GM21737 (cell line): ENCODE results near the gene CHRM2.

Experiments used
- ATAC-seq: cut with Tn5 transposase; IDR thresholded peaks from one replicate; pipeline ENCODE4 v1.9.1; 2021; ENCODE audit warnings: mild to moderate bottlenecking, moderate library complexity; ENCODE audit not compliant: unreplicated experiment

The CHRM2 gene

DNA sequence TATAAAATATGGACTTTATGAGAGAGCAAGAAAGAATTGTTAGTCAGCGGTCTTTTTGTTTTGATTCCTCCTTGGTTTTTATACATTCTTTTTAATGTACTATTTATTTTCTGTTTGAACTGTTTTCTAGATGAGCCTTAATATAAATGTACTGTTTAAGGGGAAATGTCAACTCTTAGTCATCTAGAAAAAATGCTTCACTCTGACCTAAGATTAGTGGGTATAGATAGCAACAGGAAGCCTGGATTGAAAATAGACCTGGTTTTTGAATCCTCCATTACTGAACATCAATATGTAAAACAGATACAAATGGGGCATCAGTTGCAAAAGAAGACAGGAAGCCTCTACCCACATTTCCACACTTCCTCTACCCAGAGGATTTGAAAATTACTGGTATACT, 87.8 kb downstream of the CHRM2 start:
- ATAC-seq: no peak

- ATAC-seq: no peak
Measured at GRCh38 chr7:136956671-136957070, 88.2 kb downstream of the CHRM2 start.

DNA sequence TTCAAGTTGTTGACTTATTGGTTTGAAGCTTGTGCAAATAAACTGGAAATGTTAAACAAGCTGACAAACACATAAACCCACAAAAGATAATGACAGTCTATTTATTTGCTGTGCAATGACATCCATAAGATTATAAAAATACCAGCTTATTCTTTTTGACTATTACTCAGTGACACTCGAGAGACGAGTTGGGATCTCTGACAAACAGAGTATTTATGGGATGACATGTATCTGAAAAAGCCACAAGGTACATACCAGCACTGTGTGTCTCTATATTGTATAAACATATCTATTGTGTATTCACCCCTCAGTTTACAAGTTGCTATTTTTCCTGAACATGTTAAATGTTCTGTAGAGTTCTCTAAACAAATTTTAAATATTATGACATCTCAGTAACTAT, 88.9 kb downstream of the CHRM2 start:
- ATAC-seq: no peak

GRCh38 chr7:136958016-136958415, 89.6 kb downstream of the CHRM2 start:
- no peak for ATAC-seq

DNA sequence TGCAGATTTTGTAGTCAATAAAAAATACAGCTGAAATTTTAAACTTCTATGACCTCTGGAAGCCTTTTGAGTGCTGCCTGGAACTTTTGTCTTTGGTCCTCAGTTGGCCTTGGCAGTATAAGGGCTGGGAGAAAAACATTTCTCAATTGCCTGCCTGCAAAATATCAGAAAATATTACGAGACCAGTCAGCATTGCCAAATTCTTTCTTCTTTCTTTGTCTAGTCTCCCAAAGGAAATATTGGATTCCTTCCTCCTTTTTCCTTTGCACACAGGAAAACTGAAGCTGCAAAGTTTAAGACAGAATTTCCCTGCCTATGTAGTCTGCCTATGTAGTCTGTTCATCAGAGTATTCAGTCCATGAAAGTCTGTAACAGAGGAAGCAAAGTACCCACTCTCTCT, 95.9 kb downstream of the CHRM2 start:
- no peak for ATAC-seq

DNA sequence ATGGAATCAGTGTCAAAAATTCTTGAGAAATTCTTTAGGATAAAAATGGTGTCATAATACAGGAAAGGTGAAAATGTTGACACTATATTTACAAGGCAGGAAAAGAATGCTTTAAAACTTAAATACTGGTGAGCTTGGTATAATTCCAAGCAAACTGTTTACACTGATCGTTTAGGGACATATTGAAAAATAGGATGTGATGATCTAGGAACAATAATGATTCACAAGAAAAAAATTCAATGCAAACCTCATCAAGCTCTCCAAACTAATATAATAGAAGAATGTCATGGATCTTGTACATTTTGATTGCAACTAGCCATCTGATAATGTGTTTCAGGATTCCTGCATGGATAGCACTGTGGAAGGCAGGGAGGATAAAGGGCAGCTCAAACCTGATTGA, 98.4 kb downstream of the CHRM2 start:
- ATAC-seq: no peak

- no peak for ATAC-seq
Measured at GRCh38 chr7:136969761-136970160, 101.3 kb downstream of the CHRM2 start.

DNA sequence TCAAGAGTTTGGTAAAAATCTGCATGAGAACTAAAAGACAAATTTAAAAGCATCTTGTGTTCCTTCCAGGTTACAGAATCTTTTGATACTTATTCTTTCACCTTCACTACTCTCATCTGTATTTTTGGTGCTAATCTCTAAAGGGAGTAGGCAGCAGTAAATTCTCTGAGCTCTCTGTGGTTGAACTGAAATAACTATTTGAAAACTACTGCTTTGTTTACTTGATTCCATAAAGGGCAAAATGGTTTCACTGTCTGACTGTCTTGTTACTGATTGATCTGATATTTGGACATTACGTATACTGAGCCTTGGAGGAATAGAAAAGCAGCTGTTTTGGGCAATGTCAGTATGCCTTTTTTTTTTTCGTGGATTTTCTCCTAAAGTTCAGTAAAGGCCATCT, 103.3 kb downstream of the CHRM2 start:
- no peak for ATAC-seq

DNA sequence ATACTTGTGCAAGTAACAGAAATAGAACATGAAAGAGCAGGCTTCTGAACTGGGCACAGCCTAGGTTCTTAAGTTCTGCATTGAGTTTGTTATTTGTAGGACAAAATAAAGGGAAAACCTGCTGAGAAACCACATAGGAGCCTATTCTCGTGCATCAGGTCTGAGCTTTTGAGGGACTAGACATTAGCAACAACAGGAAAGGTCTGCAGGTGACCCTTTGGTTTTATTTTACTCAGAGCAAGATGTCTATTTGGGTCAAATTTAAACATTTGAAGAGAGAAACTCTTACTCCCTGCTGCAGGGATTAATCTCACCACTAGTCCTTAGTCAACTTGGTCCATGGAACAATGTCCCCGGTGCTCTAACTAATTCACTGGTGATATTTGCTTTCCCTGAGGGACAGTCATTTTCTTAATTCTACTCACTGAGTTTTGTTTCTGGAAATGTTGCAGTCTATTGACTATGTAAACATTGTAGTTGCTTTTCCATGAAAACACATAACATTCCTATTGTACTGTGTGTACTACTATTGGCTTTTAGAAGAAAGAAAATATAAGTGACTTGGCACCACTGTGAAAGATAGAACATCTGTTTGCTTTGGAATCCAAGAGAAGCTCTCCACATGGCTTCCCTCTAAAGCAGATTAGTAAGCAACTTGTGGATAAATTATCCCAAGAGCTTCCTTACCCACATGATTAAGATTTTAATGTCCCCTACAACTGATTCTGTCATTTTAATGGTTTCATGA, 108.2 kb downstream of the CHRM2 start:
- ATAC-seq: no peak

DNA sequence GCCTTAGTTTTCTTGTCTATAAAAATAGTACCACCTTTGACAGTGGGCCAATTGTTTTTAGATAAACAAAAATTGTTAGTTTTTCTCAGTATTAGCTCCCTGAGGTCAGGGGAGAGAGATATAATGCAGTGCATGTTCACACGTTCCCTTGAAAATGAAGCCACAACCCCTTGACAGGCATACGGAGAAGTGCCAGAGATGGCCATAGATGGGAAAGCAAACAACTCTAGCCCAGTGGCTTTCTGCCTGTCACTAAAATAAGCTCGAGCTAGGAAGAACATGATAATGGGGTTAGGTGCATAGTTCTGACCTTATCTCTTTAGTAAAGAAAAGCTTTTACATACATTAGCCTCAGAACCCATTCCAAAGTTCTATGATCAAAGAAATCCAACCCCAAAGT, 124.9 kb downstream of the CHRM2 start:
- no peak for ATAC-seq

DNA sequence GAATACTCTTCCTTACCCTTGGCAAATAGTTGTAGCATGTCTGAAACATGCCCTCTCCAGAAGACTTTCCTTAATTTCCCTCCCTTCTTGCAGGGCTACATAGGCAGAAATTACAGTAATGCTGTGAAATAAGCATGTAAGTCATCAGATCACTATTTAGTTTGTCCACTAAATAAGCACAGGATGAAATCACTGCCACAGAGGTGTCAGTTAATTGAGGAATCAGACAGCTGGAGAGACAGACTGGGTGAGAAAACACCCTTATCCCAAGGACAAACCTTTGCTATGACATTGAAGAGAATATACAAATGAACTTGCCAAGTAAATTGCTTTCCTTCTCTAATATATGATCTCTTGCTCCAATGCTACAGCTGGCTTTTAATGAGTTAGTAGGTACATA, 129.3 kb downstream of the CHRM2 start:
- ATAC-seq: no peak

GRCh38 chr7:136998495-136998894, 130.0 kb downstream of the CHRM2 start:
- ATAC-seq: no peak

- ATAC-seq: no peak
Measured at GRCh38 chr7:137000621-137001020, 132.2 kb downstream of the CHRM2 start.

GRCh38 chr7:137001041-137001440, 132.6 kb downstream of the CHRM2 start:
- no peak for ATAC-seq

DNA sequence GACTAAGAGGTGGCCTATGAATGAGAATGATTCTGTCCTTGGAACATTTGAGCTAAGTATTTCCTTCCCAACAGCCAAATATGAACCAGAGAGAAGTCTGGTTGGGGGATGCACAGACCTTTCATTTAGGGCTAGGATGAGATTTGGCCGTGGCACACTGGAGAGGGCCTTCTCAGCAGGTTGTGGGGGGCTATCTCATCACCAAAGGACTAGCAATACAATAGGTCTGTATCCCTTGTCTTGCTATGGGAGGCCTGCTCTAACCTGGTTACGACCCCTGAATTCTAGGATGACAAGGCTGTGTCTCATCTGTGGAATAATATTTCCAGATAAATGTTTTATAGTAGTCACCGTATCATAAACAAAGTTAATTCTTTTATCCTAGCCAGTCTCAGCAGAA, 133.0 kb downstream of the CHRM2 start:
- no peak for ATAC-seq

DNA sequence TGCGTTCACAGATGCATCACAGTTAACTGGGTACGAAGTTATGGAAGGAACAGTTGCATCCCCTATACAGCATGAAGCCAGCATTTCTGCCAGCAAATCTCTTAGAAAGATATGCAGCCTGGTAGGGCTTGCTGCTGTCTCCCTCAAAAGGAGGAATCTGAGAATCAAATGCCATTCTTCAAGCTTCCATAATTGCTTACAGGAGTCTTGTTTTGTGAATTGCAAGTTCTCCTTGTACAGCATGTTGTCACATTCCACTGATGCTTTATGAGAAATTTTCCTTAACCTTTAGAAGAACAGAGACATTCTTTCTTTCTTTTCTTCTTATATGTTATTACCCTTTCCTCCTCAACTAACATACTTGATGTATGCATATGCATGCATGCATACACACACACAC, 134.6 kb downstream of the CHRM2 start:
- ATAC-seq: no peak

- no peak for ATAC-seq
Measured at GRCh38 chr7:137003566-137003965, 135.1 kb downstream of the CHRM2 start.

DNA sequence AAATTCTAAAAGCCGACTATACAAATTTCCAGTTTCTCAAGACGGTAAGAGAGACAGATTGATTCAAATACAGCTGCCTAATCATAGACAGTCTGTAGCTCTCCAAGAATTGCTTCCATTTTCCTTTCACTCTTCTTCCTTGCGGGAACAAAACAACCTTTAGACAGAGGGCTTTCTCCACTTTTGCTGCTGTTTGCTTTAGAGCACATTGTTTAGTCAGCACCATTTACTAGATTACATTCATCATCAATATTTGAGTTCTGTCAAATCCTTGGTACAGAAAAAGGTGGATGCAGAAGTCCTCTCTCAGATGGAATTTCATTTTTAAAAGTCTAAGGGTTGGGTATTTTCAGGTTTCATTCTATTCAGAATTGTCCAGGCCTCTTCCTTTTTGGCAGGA, 137.4 kb downstream of the CHRM2 start:
- no peak for ATAC-seq

GRCh38 chr7:137006293-137006692, 137.8 kb downstream of the CHRM2 start:
- ATAC-seq: no peak

DNA sequence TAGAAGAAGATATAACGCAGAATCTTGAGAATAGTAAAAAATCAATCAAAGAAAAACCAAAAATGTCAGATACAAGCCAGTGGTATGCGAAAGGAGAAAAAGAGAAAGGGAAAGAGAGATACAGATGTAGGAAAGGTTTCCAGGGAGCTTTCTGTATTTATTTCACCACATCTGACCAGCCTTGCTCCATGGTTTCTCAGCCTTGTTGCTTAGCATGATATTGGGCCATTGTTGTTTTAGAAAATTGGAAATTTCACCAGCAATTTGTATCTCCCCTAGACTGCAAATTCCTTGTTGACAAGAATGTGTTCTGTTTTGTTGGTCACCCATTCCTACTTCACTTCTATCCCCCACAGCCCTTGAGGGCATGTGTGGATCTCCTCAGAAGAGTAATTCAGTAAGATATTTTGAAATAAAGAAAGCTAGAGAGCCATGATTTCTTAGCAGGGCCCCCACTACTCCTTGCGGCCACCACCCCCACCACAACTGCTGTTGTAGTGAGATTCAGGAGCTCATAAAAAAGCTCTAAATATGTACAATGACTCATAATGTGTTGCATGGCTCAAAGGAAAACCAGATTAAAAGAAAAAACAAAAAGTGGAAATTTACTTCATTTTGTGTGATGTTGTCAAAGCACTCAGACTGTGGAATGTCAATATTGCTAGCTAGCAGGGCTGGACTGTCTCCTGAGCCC, 138.7 kb downstream of the CHRM2 start:
- no peak for ATAC-seq

GRCh38 chr7:137009404-137009803, 141.0 kb downstream of the CHRM2 start:
- ATAC-seq: no peak

GRCh38 chr7:137015015-137015414, 146.6 kb downstream of the CHRM2 start:
- no peak for ATAC-seq

DNA sequence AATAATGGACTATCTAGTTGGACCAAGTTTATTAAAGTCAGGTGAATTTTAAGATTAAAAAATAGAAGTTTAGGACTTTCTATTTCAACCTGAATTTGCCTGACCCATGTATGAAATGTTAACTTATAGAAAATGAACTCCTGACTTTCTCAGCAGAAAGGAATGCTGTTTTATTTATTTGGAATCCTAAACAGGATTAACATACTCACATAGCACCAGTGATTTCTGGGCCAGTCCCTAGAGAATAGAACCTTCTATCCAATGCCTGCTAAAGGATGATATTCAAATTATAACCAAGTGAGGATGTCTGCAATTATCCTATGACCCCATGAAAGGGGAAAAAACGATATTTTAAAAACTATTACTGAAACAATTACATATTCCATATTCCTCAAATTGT, 148.8 kb downstream of the CHRM2 start:
- no peak for ATAC-seq
